Stimulated activated CD8-positive, alpha-beta memory T cell treated with anti-CD3 and anti-CD28 coated beads, Interleukin-15, amount 100 ng/mL, for 1 hour (primary cell): Measurements from ENCODE around the gene CORO1C.
"Not testable (repeated sequence)": the region's sequence is repeated elsewhere in the genome, so short reads cannot be mapped to it uniquely, and the experiment has no call there.

Experiments
- DNase-seq: peaks from one replicate; pipeline ENCODE4 v3.0.0-alpha.2; 2020; ENCODE audit warnings: low read depth

CORO1C gene

DNA sequence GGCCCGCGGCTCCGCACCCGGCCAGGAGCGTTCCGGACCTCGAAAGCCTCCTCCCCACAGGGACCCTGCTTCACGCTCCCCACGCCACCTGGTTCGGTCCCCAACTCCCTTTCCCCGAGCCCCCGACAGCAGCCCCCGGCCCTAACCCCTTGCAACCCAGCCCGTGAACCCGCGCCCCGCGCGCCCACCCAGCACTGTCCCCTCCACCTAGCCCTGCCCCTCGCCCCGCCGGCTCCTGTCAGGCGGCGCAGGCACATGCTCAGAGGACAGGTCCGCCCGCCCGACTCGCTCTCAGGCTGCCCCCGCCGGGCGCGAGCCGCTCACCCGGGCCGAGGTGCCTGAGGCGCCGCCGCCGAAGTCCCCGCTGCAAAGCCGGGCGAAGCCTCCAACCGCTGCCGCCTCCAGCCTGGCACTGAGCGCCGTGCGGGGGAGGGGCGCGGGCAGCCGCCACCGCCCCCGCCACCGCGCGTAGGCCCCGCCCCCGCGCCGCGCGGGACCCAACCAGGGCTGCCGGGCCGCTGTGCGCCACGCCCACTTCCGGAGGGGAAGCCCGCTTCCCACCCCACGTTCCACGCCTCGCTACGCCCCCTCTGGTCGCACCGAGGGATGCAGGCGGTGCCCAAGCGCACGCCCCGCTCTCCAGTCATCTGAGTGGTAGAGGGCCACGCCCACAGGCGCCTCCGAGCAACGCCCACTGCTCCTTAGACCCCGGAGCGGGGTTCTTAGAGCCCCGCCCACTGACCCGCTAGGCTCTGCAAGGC lies at the start of gene CORO1C:
Gene CORO1C, minus strand, starts transcription at position 414 of the 761 bp plus-strand sequence. CDS start 30,200 bp downstream, outside the sequence.
- peak; percentile 81 for DNase-seq

DNA sequence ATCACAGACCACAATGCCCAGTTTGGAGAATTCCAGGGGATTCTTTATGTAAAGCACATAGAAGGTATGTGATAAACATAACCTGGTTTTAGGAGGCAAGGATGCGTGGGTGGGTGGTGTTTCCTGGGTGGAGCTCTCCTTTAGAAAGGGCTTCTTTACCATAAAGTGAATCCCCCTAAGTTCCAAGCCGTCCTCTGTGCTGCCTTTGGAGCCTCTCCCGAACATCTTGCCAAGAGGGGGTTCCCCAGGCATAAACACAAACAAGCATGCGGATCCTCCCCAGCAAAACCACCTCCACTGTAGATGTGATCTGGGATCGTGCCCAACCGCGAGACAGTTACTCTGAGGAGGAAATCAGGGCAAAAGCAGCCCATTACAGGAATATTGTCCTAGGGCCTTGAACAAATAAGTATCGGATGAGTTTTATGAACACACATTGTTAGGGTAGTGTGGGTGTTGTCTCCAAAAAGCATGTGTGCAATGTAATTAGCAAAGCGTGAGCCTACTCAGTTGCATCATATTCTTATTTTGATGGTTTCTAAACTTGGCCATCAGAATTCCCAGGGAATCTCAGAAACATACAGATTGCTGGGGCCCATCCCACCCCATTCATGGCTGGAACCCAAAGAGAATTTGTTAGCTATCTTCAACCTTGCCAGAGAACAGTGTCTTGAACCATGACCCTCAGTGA lies 48.8 kb upstream of the CORO1C start:
- no peak for DNase-seq

DNA sequence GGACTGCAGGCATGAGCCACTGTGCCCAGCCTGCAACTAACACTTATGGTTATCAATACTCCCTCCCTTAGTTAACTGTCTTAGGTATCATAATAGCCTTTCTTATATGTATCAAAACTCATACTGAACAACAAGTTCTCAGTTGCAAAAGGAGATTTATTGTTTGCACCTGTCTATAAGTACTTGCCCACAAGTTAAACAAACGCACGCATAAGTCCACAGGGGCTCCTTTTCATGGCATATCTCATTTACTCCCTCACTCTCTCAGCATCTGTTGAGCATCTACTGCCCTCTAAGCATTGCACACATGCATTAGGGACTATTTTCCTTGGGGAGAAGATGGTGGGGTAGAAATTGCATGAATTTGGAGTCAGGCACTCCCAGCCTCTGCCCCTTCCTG lies 46.7 kb upstream of the CORO1C start:
- DNase-seq, result no peak

DNA sequence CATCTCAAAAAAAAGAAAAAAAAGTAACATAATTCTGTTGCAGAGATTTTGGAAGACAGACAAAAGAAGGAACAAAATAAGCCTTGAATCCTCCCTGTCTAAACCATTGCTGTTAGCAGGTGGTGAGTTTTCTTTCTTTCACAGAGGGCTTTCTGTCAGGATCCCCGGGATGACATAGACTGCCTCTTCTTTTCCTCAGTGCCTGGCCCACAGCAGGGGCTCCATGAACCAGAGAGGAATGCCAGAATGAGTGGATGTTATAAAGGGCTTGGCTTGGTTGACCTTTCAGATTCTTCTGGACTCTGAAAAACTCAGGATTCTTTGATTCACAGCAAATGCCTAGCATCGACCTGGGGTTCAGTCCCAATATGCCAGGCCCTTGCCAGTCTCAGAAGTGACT lies 45.8 kb upstream of the CORO1C start:
- DNase-seq, result no peak

DNA sequence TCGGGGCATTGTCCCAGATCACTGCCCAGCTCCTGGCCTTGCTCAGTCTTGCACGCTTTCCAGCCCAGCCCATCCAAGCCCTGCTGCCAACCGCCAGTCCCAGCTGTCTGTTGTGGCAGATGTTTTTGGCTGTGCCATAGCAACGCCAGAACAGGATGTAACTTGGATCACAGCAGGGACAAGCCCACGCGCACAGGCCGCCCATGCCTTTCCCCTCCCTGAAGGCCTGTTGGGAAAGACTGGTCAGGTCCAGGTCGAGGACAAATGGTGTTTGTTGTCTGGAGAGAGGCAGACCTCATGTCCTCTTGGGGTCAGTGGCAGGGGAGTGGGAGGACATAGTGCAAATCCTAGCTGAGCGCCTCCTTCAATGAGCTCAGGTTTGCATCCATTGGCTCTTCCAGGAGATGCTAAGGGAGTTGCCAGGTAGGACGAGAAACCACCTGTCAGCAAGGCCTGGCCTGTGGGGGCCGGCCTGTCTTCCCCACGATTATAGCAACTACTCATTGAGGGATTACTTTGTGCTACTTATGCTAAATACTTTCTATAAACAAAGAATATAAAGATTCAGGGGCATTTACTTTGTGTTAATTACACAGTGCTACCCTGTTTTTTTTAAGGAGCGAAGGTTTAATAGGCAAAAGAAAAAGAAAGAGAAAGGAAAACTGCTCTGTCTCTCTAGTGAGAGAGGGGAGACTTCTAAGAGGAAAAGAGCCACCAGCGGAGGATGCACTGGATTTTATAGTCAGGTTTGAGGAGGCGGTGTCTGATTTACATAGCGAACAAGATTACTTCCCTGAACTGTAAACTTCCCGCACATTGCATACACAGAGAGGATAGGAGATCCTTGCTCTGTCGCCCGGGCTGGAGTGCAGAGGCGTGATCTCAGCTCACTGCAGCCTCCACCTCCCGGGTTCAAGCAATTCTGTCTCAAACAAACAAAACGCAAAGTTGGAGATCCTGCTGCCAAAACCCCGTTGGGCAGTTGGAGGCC lies 42.8 kb upstream of the CORO1C start:
- no peak for DNase-seq

DNA sequence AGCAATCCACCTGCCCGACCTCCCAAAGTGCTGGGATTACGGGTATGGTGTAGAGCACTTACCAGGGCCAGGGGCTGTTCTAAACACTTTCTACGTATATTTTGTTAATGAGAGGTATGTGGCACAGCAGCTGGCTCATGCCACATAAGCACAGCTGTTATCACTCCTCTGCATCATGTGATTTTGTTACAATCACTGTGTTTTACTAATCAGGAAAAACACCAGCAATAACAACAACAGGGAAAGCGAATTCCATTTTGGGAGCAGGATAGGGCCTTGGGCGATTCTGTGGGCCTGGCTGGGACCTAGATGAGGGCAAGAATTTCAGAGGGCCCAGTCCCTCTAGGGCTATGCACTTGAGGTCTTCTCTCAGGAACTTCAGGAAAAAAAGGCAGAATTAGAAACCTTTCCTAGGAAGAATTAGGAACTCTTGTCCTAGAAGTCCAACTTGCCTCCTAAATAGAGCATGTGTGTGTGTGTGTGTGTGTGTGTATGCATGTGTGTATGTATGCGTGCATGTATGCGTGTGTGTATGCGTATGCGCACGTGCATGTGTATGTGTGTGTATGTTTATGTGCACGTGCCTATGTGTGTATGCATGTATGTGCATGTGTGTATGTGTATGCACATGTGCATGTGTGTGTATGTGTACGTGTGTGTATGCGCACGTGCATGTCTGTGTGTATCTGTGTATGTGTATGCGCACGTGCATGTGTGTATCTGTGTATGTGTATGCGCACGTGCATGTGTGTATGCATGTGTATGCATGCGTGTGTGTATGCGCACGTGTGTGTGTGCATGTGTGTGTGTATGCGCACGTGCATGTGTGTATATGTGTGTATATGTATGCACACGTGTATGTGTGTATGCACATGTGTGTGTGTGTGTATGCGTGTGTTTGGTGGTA lies 41.8 kb upstream of the CORO1C start:
- no peak for DNase-seq

DNA sequence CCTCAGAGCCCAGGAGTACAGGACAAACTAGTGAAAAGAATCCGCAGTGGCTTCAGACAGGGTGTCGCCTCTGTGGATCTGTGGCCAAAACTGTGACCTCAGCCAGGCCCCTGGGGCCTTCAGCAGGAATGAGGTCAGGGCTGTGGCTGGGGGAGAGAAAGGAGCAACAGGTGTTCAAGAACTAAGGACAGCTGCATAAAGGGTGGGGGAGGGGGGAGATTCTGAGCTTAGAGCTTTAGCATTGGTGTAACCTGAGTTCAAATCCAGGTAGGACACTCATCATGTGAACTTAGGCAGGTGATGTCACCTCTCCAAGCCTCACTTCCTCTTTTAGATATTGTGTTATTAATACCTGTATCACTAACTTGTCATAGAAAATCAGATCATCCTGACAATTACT lies 40.9 kb upstream of the CORO1C start:
- no peak for DNase-seq

DNA sequence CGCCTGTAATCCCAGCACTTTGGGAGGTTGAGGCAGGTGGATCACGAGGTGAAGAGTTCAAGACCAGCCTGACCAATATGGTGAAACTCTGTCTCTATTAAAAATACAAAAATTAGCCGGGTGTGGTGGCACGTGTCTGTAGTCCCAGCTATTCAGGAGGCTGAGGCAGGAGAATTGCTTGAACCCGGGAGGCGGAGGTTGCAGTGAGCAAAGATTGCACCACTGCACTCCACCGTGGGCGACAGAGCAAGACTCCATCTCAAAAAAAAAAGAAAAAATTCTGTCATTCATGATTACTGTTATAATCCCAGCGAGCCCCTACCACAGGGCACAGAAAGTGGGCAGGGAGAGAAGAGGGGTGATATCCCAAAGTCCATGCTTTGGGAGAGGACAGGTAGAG lies 40.5 kb upstream of the CORO1C start:
- not testable (repeated sequence) for DNase-seq

DNA sequence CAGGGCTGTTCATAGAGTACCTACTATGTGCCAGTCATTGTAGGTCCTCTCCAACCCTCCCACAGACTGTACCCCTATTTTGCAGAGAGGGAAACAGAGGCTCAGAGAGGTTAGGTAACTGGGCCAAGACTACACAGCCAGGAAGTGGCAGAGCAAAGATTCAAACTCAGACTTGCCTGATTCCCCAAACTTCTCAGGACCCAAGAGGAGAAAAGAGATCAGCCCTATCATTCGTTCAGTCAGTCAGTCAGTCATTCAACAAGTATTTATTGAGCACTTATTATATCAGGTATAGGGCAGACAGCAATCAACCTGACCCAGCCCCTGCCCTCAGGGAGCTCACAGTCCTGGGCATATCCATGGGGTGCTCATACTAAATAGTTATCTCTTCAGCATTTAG lies 39.6 kb upstream of the CORO1C start:
- DNase-seq, result no peak

DNA sequence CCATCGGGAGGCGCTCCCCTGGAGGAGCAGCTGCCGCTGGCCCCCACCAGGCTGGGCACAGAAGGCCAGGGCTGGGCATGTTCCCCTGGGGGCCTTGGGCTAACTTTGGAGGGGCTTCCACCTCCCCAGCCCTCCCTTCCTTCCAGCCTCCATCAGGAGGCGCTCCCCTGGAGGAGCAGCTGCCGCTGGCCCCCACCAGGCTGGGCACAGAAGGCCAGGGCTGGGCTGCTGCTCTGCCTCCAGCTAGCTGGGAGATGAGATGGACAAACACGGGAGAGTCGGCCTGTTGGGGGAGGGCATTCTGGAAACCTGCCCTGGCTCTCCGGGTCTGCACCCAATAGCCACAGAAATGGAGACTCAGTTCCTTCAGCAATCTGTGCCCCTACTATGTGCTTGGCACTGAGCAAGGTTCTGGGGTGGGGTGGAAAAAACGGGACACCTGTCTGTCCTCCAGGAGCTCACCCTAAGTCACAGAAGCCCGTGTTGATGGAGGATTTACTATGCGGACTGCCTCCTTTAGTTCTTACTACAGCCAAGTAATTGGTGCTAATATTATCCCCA lies 39.0 kb upstream of the CORO1C start:
- DNase-seq, result no peak

DNA sequence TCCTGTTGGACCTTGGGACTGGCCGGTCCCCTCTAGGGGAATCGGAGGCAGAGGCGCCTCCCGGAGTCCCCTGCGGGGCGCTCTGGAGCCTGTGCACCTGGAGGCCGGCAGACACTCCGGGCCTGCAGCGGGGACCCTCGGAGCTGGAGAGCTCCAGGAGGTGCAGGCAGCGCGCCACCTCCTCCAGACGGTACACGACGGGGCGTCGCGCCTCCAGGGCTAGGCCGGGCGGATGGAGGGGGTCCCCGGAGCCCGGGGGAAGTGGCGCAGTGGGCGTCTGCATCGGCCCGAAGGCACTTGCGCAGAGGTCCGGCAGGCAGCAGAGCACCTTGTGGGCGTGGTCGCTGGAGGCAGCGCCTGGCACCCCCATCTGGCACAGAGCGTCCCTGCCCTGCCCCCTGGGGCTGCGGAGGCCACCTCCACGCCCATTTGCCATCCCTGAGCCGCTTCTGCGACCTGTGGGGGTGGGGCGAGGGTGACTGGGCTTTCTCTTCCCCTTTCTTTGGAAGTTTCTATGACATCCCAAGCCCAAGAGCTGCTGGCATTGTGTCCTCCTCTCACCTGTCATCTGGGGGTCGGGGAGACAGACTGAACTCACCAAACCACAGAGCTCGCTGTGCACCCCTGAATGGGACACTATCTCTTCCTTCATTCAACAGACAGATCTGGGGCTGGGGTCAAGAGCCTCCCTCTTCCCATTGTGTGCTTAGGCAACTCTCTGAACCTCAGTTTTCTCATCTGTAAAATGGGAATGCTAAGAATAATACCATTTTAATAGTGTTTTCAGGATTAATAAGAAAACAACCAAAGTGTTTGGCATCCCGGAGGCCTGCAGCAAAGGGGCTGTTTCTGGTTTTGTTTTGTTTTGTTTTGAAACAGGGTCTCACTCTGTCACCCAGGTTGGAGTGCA lies 37.5 kb upstream of the CORO1C start:
- DNase-seq, result no peak

DNA sequence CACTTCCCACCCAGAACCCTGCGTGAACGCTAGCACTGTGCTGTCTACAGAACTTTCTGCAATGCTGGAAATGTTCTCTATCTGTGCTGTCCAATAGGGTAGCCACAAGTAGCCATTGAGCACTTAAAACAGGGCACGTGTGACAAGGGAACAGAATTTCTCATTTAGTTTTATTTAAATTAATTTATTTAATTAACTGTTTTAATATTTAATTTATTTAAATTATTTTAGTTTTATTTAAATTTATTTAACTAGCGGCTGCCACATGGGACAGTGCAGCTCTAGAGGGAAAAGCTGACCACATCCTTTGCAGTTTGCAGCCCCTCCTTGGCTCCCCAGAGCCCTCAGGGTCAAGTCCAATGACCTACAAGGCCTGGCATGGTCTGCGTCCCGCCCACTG lies 35.0 kb upstream of the CORO1C start:
- DNase-seq, result no peak

DNA sequence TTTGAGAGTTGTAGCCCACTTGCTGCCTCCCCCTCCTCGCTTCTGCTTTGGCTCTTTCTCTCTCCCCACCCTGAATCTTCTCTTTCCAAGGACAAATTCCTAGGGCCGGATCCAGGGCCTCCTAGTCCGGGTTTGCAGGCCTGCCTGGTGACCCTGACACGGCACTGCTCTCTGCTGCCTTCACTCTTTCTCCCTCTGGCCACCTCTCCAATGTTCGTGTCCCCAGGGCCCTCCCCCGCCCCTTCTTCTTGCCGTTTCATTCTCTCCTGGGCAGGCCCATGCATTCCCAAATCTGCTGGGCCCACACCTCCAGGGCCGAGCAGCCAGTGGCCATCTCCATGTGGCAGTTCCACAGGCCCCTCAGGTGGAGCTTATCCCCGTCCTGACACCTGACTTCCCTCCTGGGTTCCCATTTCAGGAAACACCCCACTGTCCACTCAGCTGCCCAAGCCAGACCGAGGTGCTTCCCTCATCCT lies 34.0 kb upstream of the CORO1C start:
- DNase-seq, result no peak

DNA sequence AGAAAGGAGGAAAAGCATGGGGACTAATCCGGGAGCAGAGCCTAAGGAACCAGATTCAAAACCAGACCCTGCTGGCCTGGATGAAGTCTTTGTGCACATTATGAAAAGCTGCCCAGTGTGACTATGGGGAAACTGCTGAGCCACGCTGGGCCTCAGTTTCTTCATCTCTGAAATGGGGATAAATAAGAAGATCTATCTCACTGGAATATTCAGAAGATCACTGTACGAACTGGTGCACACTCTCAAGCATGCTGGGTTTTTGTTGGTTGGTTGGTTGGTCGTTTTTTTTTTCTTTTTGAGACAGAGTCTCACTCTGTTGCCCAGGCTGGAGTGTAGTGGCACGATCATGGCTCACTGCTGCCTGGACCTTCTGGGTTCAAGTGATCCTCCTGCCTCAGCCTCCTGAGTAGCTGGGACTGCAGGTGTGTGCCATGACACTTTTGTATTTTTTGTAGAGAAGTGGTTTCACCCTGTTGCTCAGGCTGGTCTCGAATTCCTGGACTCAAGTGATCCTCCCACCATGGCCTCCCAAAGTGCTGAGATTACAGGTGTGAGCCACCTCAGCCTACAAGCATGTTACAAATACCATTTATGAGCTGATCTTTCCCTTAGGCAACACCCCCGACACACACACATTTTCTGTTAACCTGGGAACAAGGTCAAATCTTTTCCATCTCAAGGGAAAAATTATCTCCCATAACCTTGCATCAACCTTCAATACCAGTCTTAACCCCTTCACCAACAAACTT lies 33.4 kb upstream of the CORO1C start:
- DNase-seq, result no peak

DNA sequence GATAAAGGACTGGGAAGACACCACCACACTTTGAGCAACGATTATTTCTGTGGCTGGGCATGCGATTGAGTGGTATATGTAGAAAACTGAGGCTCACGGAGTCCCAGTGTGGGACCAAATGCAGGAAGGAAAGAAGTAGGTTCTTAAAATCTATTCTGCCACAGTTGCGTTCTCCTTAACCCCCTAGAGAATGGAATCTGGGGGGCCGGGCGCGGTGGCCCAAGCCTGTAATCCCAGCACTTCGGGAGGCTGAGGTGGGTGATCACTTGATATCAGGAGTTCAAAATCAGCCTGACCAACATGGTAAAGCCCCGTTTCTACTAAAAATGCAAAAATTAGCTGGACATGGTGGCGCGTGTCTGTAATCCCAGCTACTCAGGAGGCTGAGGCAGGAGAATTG lies 29.9 kb upstream of the CORO1C start:
- DNase-seq, result no peak

DNA sequence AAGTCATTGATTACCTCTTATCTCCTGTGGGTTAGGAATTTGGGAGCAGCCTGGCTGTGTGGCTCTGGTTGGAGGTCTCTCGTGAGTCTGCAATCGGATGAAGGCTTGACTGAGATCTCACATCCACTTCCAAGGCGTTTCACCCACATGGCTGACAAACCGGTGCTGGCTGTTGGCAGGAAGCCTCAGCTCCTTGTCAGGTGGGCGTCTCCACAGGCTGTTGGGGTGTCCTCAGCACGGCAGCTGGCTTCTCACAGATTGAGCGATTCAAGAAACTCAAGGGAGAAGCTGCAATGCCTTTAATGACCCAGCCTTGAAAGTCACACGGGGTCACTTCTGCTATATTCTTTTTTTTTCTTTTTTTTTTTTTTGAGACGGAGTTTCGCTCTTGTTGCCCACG lies 28.6 kb upstream of the CORO1C start:
- no peak for DNase-seq

DNA sequence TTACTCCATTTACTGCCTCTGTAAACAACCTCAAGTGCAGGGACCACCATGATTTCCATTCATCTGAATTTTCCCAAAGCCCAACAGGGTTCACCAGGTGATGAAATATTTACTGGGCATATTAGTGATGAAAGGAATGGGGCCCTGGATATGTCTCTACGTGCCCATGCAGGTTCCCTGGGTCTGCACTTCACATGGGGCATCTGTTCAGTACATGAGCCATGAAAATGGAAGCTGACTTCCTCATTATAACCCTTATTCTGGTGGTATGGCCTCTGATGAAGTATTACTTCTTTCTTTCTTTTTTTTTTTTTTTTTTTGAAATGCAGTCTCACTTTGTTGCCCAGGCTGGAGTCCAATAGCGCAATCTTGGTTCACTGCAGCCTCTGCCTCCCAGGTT lies 26.5 kb upstream of the CORO1C start:
- DNase-seq, result no peak

DNA sequence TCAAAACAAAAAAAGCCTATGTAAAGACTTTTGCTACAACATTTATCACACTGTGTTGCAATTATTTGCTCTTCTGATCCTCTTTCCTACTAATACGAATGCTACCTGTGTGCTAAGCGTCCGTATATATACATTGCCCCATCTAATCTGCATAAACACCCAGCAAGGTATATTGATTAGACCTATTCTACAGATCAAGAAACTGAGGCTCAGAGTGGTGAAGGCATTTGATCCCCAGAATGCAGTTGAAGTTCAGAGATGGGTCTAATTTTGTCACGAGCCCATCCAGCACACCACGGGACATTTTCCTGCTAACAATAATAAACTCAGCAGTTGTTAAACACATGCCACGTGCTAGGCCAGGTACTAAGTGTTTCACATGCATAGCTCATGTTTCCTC lies 25.1 kb upstream of the CORO1C start:
- DNase-seq, result no peak

DNA sequence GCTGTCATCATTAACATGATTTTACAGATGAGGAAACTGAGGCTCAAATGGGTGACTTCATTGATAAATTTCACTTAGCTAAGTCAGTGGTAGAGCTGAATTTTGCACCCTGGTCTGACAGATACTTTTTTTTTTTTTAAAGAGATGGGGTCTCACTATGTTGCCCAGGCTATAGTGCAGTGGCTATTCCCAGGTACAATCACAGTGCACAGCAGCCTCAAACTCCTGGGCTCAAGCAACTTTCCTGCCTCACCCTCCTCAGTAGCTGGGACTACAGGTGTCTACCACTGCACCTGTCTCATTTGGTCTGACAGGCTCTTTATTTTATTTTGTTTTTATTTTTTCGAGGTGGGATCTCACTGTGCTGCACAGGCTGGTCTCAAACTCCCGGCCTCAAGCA lies 24.2 kb upstream of the CORO1C start:
- DNase-seq, result no peak
